SU-DHL-6 (cell line): ENCODE measurements around the gene EDNRB.

ENCODE experiments used
- CTCF ChIP-seq: fragments of 200-600 bp; sonication (generic); IDR thresholded peaks from one replicate; pipeline ENCODE4 v1.5.1; 2017; ENCODE audit warnings: antibody characterized with exemption, mild to moderate bottlenecking, low read length, moderate library complexity; ENCODE audit not compliant: insufficient read depth, poor library complexity, severe bottlenecking
- EZH2phosphoT487 ChIP-seq: fragments of 200-600 bp; sonication (generic), shearing (Covaris generic); conservative IDR thresholded peaks from 2 replicates; pipeline ENCODE4 v1.6.1; 2018; ENCODE audit warnings: mild to moderate bottlenecking, antibody characterized with exemption, low read length, moderate library complexity, mixed read lengths

- no peak for TF ChIP-seq CTCF
- TF ChIP-seq EZH2phosphoT487 = no peak
Measured at GRCh38 chr13:77874406-77874805, 44.2 kb downstream of the EDNRB start.
